Natural killer cell (primary cell): ENCODE results near the gene ELMO3. TPM values are rescaled to one million over a fixed set of nuclear protein-coding genes. Genes with fewer than 3 reads are reported as not detected.

Experiments
- ATAC-seq, 3 donors: fragments of 150-1000 bp in 2 of 3; fragments of 200-7000 bp in 1 of 3; cut with Tn5 transposase; 1 replicate in 1 of 3; 2 replicates in 2 of 3; pipeline ENCODE4 v1.10.0; 2021; ENCODE audit warnings: mild to moderate bottlenecking in 2 of 3, moderate library complexity in 2 of 3
- DNase-seq, 2 donors: peaks; one replicate each; pipeline versions ENCODE4 v3.0.0 to v3.0.0-alpha.2; 2013 to 2021; ENCODE audit warnings: mixed read lengths in 1 of 2
- H3K27ac ChIP-seq: one replicate; pipeline ENCODE4 v1.5.1; 2013; ENCODE audit warnings: mild to moderate bottlenecking, low read length
- H3K27me3 ChIP-seq: one replicate; pipeline ENCODE4 v1.6.1; 2013; ENCODE audit warnings: low read length; ENCODE audit not compliant: control insufficient read depth, insufficient read depth
- H3K36me3 ChIP-seq: one replicate; pipeline ENCODE4 v1.6.1; 2013; ENCODE audit warnings: low read length; ENCODE audit not compliant: control insufficient read depth, insufficient read depth
- H3K4me1 ChIP-seq: one replicate; pipeline ENCODE4 v1.6.1; 2013; ENCODE audit warnings: low read length; ENCODE audit not compliant: control insufficient read depth, insufficient read depth
- H3K4me3 ChIP-seq: one replicate; pipeline ENCODE4 v1.5.1; 2013; ENCODE audit warnings: low read length
- H3K9me3 ChIP-seq: one replicate; pipeline ENCODE4 v1.6.1; 2013; ENCODE audit warnings: low read length; ENCODE audit not compliant: control insufficient read depth, insufficient read depth
- H3K27ac Mint-ChIP-seq, 2 donors: one replicate each; pipeline ENCODE4 v1.8.0; 2022; ENCODE audit warnings: mild to moderate bottlenecking in 2 of 2, mixed read lengths in 2 of 2, moderate library complexity in 1 of 2
- H3K27me3 Mint-ChIP-seq, 2 donors: one replicate each; pipeline ENCODE4 v1.8.0; 2022; ENCODE audit warnings: low read depth in 2 of 2, mixed read lengths in 2 of 2
- H3K36me3 Mint-ChIP-seq: one replicate; pipeline ENCODE4 v1.8.0; 2022; ENCODE audit warnings: mixed read lengths
- H3K4me1 Mint-ChIP-seq, 2 donors: one replicate each; pipeline ENCODE4 v1.8.0; 2022; ENCODE audit warnings: mixed read lengths in 2 of 2
- H3K4me3 Mint-ChIP-seq: one replicate; pipeline ENCODE4 v1.8.0; 2022; ENCODE audit warnings: mild to moderate bottlenecking, moderate library complexity, mixed read lengths
- H3K9me3 Mint-ChIP-seq, 2 donors: one replicate each; pipeline ENCODE4 v1.8.0; 2022; ENCODE audit warnings: mixed read lengths in 2 of 2
- WGBS: methylation state at CpG from one replicate; pipeline ENCODE4 v1.1.7; 2013; ENCODE audit warnings: missing lambda C conversion rate; ENCODE audit not compliant: insufficient coverage; 5-methylcytosine and 5-hydroxymethylcytosine counted together
- intact Hi-C: fragments of 100-400 bp; cut with micrococcal nuclease; formaldehyde crosslinking; loops from one replicate; pipeline ENCODE4 v1.14.2; 2022
- total RNA-seq, 4 donors: library from RNA; stranded (reverse); fragments of 120-200 nt in 1 of 4; gene quantifications; one replicate each; pipeline versions ENCODE4 v1.2.3 to v1.2.4, GENCODE V29; 2013 to 2022
- TF ChIP-seq, protein P1 (sequence below): fragments of 200-600 bp; IDR thresholded peaks from one replicate; pipeline ENCODE4 v1.8.0; 2022; ENCODE audit warnings: antibody characterized with exemption

ELMO3 gene
- total RNA-seq, 3 donors from 2014 or later (not counting 1 experiment from before 2014, with no cell fraction given): 1.9 to 3.3 (median 2.3) TPM

DNA sequence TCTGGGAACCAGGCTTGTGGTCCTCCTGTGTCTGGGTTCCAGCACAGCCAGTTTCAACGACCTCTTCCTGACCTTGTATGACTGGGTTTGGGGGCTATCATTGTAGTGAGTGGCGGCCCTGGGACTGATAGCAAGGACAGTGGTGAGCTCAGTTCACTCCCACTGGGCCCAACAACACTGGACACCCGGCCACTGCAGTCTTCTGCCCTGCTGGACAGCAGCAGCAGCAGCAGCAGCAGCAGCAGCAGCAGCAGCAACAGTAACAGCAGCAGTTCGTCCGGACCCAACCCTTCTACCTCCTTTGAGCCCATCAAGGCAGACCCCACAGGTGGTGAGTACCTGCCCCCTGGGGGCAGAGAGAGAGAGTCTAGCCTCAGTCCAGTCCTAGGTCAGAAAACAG lies 3.3 kb upstream of the ELMO3 start:
- no peak overlapping the region for H3K4me3 Mint-ChIP-seq
- WGBS: 93% methylated on average over 5 of the region's 5 CpGs
- H3K27ac Mint-ChIP-seq: peak overlapping the region; percentile 8 to 15
- intact Hi-C loops: no loop called here
- no peak for DNase-seq
- no peak overlapping the region for H3K4me3 ChIP-seq
- TF ChIP-seq, protein P1, sequence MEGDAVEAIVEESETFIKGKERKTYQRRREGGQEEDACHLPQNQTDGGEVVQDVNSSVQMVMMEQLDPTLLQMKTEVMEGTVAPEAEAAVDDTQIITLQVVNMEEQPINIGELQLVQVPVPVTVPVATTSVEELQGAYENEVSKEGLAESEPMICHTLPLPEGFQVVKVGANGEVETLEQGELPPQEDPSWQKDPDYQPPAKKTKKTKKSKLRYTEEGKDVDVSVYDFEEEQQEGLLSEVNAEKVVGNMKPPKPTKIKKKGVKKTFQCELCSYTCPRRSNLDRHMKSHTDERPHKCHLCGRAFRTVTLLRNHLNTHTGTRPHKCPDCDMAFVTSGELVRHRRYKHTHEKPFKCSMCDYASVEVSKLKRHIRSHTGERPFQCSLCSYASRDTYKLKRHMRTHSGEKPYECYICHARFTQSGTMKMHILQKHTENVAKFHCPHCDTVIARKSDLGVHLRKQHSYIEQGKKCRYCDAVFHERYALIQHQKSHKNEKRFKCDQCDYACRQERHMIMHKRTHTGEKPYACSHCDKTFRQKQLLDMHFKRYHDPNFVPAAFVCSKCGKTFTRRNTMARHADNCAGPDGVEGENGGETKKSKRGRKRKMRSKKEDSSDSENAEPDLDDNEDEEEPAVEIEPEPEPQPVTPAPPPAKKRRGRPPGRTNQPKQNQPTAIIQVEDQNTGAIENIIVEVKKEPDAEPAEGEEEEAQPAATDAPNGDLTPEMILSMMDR: no peak
- H3K9me3 Mint-ChIP-seq: no peaks in the 10 kb centered on the region
- no peak overlapping the region for H3K27ac ChIP-seq
- no peak for ATAC-seq
- no peaks in the 10 kb centered on the region for H3K27me3 Mint-ChIP-seq
- H3K36me3 ChIP-seq: peaks cover 45% of the 10 kb centered on the region
- no peaks in the 10 kb centered on the region for H3K9me3 ChIP-seq
- no peaks in the 10 kb centered on the region for H3K27me3 ChIP-seq
- H3K4me1 ChIP-seq: peaks cover 25% of the 10 kb centered on the region
- H3K4me1 Mint-ChIP-seq: peaks cover 34 to 52% of the 10 kb centered on the region in 2 donors
- H3K36me3 Mint-ChIP-seq: peaks cover 14% of the 10 kb centered on the region

DNA sequence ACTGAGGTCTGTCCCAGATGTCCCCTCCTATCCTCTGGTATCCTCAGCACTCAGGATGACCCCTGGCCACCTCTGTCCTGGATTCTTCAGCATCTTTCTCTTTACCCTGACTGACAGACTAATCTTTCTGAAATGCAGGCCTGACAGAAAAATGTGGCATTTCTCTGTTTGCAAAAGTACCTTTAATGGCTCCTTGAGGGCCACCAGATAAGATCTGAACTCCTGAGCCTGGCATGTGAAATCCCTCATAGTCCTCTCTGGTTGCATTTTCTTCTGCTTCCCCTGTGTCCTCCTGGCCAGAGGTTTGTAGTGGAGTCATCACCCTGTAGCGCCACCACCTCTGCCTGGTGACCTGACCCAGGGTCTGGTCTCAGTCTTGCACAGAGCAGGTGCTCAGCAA lies 2.0 kb upstream of the ELMO3 start:
- peak overlapping the region; percentile 29 for H3K4me3 Mint-ChIP-seq

DNA sequence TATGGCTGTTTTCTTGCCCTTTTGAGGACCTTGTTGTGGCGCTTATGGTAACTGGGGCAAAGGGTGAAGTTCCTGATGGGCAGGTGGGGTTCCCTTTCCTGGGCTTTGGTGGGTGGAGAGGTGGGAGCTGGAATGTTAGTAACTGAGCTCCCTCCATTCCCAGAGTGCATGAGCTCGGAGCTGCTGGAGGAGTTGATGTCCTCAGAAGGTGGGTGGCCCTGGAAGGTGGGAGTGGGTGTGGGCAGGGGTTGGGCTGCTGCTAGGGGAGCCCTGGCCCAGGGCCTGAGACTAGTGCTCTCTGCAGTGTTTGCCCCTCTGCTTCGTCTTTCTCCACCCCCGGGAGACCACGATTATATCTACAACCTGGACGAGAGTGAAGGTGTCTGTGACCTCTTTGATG lies 1.2 kb upstream of the ELMO3 start:
- DNase-seq (no peak), ATAC-seq (no peak)
- intact Hi-C loops: no loop called here
- H3K4me1 Mint-ChIP-seq: peaks cover 25 to 37% of the 10 kb centered on the region in 2 donors
- no peak overlapping the region for H3K4me3 ChIP-seq
- H3K27me3 ChIP-seq: no peaks in the 10 kb centered on the region
- H3K9me3 Mint-ChIP-seq: no peaks in the 10 kb centered on the region
- H3K4me1 ChIP-seq: peaks cover 14% of the 10 kb centered on the region
- H3K27me3 Mint-ChIP-seq: no peaks in the 10 kb centered on the region
- TF ChIP-seq, protein P1: no peak
- 86% methylated on average over 6 of the region's 6 CpGs for WGBS
- no peak overlapping the region for H3K27ac ChIP-seq
- no peaks in the 10 kb centered on the region for H3K9me3 ChIP-seq
- H3K4me3 Mint-ChIP-seq: no peak overlapping the region
- peaks cover 59% of the 10 kb centered on the region for H3K36me3 ChIP-seq
- peaks cover 14% of the 10 kb centered on the region for H3K36me3 Mint-ChIP-seq
- peak overlapping the region in 1 of 2 donors; percentile 40 for H3K27ac Mint-ChIP-seq

More for the DNA sequence above, 2.0 kb upstream of the ELMO3 start:
- peaks cover 54% of the 10 kb centered on the region for H3K36me3 ChIP-seq
- no peaks in the 10 kb centered on the region for H3K9me3 ChIP-seq
- Mint-ChIP-seq H3K4me1 (peaks cover 26 to 44% of the 10 kb centered on the region in 2 donors), H3K9me3 (no peaks in the 10 kb centered on the region), H3K36me3 (peaks cover 14% of the 10 kb centered on the region), H3K27ac (peak overlapping the region in 1 of 2 donors; percentile 66), H3K27me3 (no peaks in the 10 kb centered on the region)
- 94% methylated on average over 1 of the region's 1 CpG for WGBS
- intact Hi-C loops: no loop called here
- TF ChIP-seq, protein P1: no peak
- no peak for DNase-seq
- ATAC-seq: no peak
- H3K27ac ChIP-seq: no peak overlapping the region
- no peak overlapping the region for H3K4me3 ChIP-seq
- H3K4me1 ChIP-seq: peaks cover 19% of the 10 kb centered on the region
- H3K27me3 ChIP-seq: no peaks in the 10 kb centered on the region

DNA sequence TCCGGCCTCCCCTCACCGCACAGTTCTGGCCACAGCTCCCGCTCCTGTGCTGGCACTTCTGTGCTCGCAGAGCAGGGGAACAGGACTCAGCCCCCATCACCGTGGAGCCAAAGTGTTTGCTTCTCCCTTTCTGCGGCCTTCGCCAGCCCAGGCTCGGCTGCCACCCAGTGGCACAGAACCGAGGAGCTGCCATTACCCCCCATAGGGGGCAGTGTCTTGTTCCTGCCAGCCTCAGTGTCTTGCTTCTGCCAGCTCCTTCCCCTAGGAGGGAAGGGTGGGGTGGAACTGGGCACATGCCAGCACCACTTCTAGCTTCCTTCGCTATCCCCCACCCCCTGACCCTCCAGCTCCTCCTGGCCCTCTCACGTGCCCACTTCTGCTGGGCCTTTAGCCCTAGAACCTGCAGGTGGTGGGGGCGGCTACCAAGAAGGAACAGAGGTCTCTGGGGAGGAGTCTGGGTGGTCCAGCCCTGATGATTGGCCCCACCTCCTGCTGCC lies 645 bp upstream of the ELMO3 start:
- Mint-ChIP-seq H3K4me3 (no peak overlapping the region), H3K27ac (peak overlapping the region in 1 of 2 donors; percentile 40), H3K9me3 (no peaks in the 10 kb centered on the region), H3K4me1 (peaks cover 25 to 31% of the 10 kb centered on the region in 2 donors), H3K27me3 (no peaks in the 10 kb centered on the region), H3K36me3 (peaks cover 14% of the 10 kb centered on the region)
- no peaks in the 10 kb centered on the region for H3K9me3 ChIP-seq
- intact Hi-C loops: no loop called here
- 87% methylated on average over 10 of the region's 12 CpGs for WGBS
- H3K27ac ChIP-seq: no peak overlapping the region
- ATAC-seq (peak in 2 of 3 donors; percentile 35 to 52), DNase-seq (peak in 1 of 2 donors; percentile 43)
- H3K4me1 ChIP-seq: peaks cover 9% of the 10 kb centered on the region
- H3K36me3 ChIP-seq: peaks cover 64% of the 10 kb centered on the region
- H3K4me3 ChIP-seq: no peak overlapping the region
- no peaks in the 10 kb centered on the region for H3K27me3 ChIP-seq
- TF ChIP-seq, protein P1: no peak
